Karpas-422 (cell line): ENCODE measurements around the gene MOB1B. TPM values are rescaled to one million over a fixed set of nuclear protein-coding genes. Genes with fewer than 3 reads are reported as not detected.
"Not testable (repeated sequence)": the region's sequence is repeated elsewhere in the genome, so short reads cannot be mapped to it uniquely, and the experiment has no call there.

Experiments used
- DNase-seq: peaks from one replicate; pipeline ENCODE4 v3.0.0-alpha.2; 2015
- H2AFZ ChIP-seq: fragments of 200-600 bp; sonication (generic); 2 replicates; pipeline ENCODE4 v1.6.1; 2014; ENCODE audit warnings: antibody characterized with exemption, low read length, mixed read lengths
- H3K27ac ChIP-seq: fragments of 200-600 bp; sonication (generic); 2 replicates; pipeline ENCODE4 v1.5.1; 2014; ENCODE audit warnings: mild to moderate bottlenecking, low read length, moderate library complexity
- H3K27me3 ChIP-seq: fragments of 200-600 bp; sonication (generic); 2 replicates; pipeline ENCODE4 v1.6.1; 2014; ENCODE audit warnings: low read length, mixed read lengths
- H3K36me3 ChIP-seq: fragments of 200-600 bp; sonication (generic); 2 replicates; pipeline ENCODE4 v1.6.1; 2014; ENCODE audit warnings: low read length, mixed read lengths; ENCODE audit not compliant: insufficient read depth
- H3K4me1 ChIP-seq: fragments of 200-600 bp; sonication (generic); 2 replicates; pipeline ENCODE4 v1.6.1; 2014; ENCODE audit warnings: mild to moderate bottlenecking, low read length, mixed read lengths
- H3K4me2 ChIP-seq: fragments of 200-600 bp; sonication (generic); 2 replicates; pipeline ENCODE4 v1.6.1; 2014; ENCODE audit warnings: low read length, low read depth, mild to moderate bottlenecking; ENCODE audit not compliant: poor library complexity, severe bottlenecking
- H3K4me3 ChIP-seq: fragments of 200-600 bp; sonication (generic); 2 replicates; pipeline ENCODE4 v1.5.1; 2014; ENCODE audit warnings: mild to moderate bottlenecking, antibody characterized with exemption, low read length, mixed read lengths
- H3K79me2 ChIP-seq: fragments of 200-600 bp; sonication (generic); 2 replicates; pipeline ENCODE4 v1.6.1; 2014; ENCODE audit warnings: mild to moderate bottlenecking, low read length, mixed read lengths
- H3K9ac ChIP-seq: fragments of 200-600 bp; sonication (generic); 2 replicates; pipeline ENCODE4 v1.6.0; 2014; ENCODE audit warnings: low read length
- H3K9me2 ChIP-seq: fragments of 200-600 bp; sonication (generic), shearing (Covaris generic); replicated peaks from 2 replicates; pipeline ENCODE4 v1.6.0; 2014; ENCODE audit warnings: mild to moderate bottlenecking, low read length, moderate library complexity; ENCODE audit not compliant: insufficient read depth
- H3K9me3 ChIP-seq: fragments of 300-700, 200-600 bp; sonication (generic); 2 replicates; pipeline ENCODE4 v1.6.1; 2014; ENCODE audit warnings: low read length, mixed read lengths
- H4K20me1 ChIP-seq: fragments of 200-600 bp; sonication (generic); 2 replicates; pipeline ENCODE4 v1.6.1; 2014; ENCODE audit warnings: mild to moderate bottlenecking, antibody characterized with exemption, low read length, low read depth; ENCODE audit not compliant: insufficient read depth
- total RNA-seq: library from RNA; depleted of rRNA; stranded (reverse); fragments of >200 nt; shearing (Covaris generic); gene quantifications from 2 replicates; pipeline ENCODE4 v1.2.3, GENCODE V29; 2014; ENCODE audit warnings: low replicate concordance; rRNA removed

The MOB1B gene
- total RNA-seq, 1 experiment from 2014 or later, result 55.6 TPM

GRCh38 chr4:71027611-71028010 lies 125.4 kb downstream of the MOB1B start:
- no peak overlapping the region for H3K27ac ChIP-seq
- H3K4me1 ChIP-seq, result no peaks in the 10 kb centered on the region
- DNase-seq, result no peak
- H3K9me3 ChIP-seq, result no peaks in the 10 kb centered on the region
- no peak overlapping the region for H3K4me3 ChIP-seq
- peaks cover 50% of the 10 kb centered on the region for H3K79me2 ChIP-seq
- H2AFZ ChIP-seq, result no peak overlapping the region
- H3K9ac ChIP-seq, result no peak overlapping the region
- no peaks in the 10 kb centered on the region for H3K27me3 ChIP-seq
- H3K36me3 ChIP-seq, result peaks cover 85% of the 10 kb centered on the region; the same call in 1 of the 2 replicates
- no peak overlapping the region for H3K4me2 ChIP-seq
- 0 out of 2 replicates have a peak, but pooled peaks cover 1% of the 10 kb centered on the region for H4K20me1 ChIP-seq
- no peaks in the 10 kb centered on the region for H3K9me2 ChIP-seq

GRCh38 chr4:71029504-71029903 lies 127.3 kb downstream of the MOB1B start:
- H3K4me1 ChIP-seq, result no peaks in the 10 kb centered on the region
- H4K20me1 ChIP-seq, result no peaks in the 10 kb centered on the region
- H3K4me2 ChIP-seq, result no peak overlapping the region
- no peak overlapping the region for H3K9ac ChIP-seq
- H3K79me2 ChIP-seq, result peaks cover 32% of the 10 kb centered on the region
- H3K9me3 ChIP-seq, result no peaks in the 10 kb centered on the region
- H3K4me3 ChIP-seq, result no peak overlapping the region
- H3K27me3 ChIP-seq, result no peaks in the 10 kb centered on the region
- H3K27ac ChIP-seq, result no peak overlapping the region
- H3K36me3 ChIP-seq, result peaks cover 72% of the 10 kb centered on the region
- H3K9me2 ChIP-seq, result no peaks in the 10 kb centered on the region
- DNase-seq, result no peak
- no peak overlapping the region for H2AFZ ChIP-seq

- H3K9me3 ChIP-seq, H3K27ac ChIP-seq, H2AFZ ChIP-seq, H4K20me1 ChIP-seq, H3K4me1 ChIP-seq, H3K27me3 ChIP-seq, H3K9ac ChIP-seq, H3K4me3 ChIP-seq, H3K9me2 ChIP-seq, DNase-seq, H3K4me2 ChIP-seq: not testable (repeated sequence)
- Histone ChIP-seq H3K79me2 (peaks cover 12% of the 10 kb centered on the region), H3K36me3 (peaks cover 56% of the 10 kb centered on the region)
Observed at GRCh38 chr4:71032106-71032505, 129.9 kb downstream of the MOB1B start.

Other genes starting within 250 kb of the MOB1B start
- 51.0 and 77.5 TPM in 2 replicates for gene JCHAIN, start 235.9 kb upstream of the MOB1B start, total RNA-seq
- gene UTP3, start 213.8 kb upstream of the MOB1B start, total RNA-seq, result 21.2 and 32.4 TPM in 2 replicates
- 25.2 and 26.9 TPM in 2 replicates for gene RUFY3, start 180.4 kb upstream of the MOB1B start, total RNA-seq
- 47.0 and 89.6 TPM in 2 replicates for gene GRSF1, start 62.5 kb upstream of the MOB1B start, total RNA-seq
- 50.4 and 148 TPM in 2 replicates for gene DCK, start 91.3 kb downstream of the MOB1B start, total RNA-seq